Measurements from ENCODE around the gene SEMA3D. TPM values are rescaled to one million over a fixed set of nuclear protein-coding genes. Genes with fewer than 3 reads are reported as not detected.

Gene SEMA3D
- total RNA-seq, 4 donors from 2014 or later, result 0.06 to 3.8 (median 0.14) TPM

DNA sequence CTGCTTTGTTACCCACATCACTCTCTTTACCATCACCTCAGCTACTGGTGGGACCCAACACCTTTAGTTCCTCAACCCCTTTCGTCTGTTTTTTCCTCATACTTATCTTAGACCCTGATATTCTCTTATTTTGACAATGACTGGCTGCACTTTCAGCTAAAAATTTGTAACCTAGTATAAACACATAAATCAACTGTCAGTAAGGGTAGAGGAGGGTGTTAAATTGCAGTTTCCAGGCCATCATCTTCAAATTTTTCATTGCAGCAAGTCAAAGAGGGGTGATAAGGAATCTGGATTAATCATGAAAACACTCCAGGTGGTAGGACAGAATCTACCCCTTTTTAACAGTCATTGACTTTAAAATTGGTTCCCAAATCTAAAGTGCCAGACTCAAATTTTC lies 27.9 kb downstream of the SEMA3D start:
- DNase-seq, result no peak
- no peak for TF ChIP-seq POLR2A (IDR thresholded peaks at IDR 0.05)
- TF ChIP-seq, protein P1, sequence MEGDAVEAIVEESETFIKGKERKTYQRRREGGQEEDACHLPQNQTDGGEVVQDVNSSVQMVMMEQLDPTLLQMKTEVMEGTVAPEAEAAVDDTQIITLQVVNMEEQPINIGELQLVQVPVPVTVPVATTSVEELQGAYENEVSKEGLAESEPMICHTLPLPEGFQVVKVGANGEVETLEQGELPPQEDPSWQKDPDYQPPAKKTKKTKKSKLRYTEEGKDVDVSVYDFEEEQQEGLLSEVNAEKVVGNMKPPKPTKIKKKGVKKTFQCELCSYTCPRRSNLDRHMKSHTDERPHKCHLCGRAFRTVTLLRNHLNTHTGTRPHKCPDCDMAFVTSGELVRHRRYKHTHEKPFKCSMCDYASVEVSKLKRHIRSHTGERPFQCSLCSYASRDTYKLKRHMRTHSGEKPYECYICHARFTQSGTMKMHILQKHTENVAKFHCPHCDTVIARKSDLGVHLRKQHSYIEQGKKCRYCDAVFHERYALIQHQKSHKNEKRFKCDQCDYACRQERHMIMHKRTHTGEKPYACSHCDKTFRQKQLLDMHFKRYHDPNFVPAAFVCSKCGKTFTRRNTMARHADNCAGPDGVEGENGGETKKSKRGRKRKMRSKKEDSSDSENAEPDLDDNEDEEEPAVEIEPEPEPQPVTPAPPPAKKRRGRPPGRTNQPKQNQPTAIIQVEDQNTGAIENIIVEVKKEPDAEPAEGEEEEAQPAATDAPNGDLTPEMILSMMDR (IDR thresholded peaks at IDR 0.05), result no peak
- Histone ChIP-seq H3K27ac (no peak overlapping the region), H3K9me3 (no peaks in the 10 kb centered on the region), H3K27me3 (no peaks in the 10 kb centered on the region), H3K36me3 (no peaks in the 10 kb centered on the region), H3K4me3 (no peak overlapping the region), H3K4me1 (no peaks in the 10 kb centered on the region)
- WGBS, 2 donors, result 67% methylated on average over 1 of the region's 1 CpG
- intact Hi-C loops (cut with DNase I), result no loop called here

DNA sequence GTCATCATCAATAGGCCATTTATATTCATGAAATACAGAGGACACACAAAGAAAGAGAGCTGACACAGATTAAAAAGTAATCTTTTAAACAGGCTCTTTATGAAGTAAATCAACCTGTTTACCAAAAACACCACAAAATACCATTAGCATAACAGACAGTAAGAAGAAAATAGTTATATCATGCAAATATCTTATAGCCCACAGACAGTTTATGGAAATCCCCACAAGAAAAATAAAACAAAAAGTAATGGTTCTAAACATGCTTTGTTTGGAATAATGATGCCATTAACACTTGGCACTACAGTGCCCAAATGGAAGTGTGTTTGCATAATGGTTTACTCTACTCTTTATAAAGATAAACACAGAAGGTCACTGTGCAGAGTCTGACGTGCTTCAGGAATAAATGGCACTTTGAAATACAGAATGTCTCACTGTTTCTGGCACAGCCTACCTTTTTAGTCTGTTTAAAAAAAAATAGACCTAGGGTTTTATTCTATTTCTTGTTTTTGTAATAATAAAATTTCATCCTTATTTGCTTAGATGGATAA lies 30.1 kb downstream of the SEMA3D start:
- H3K27ac ChIP-seq, result no peak overlapping the region
- TF ChIP-seq POLR2A (IDR thresholded peaks at IDR 0.05), result no peak
- TF ChIP-seq, protein P1 (IDR thresholded peaks at IDR 0.05), result no peak
- H3K4me3 ChIP-seq, result no peak overlapping the region
- no peaks in the 10 kb centered on the region for H3K36me3 ChIP-seq
- intact Hi-C loops (cut with DNase I), result no loop called here
- WGBS, 2 donors, result 47 to 59% methylated on average over 1 of the region's 1 CpG
- no peaks in the 10 kb centered on the region for H3K4me1 ChIP-seq
- no peaks in the 10 kb centered on the region for H3K27me3 ChIP-seq
- DNase-seq, result no peak
- H3K9me3 ChIP-seq, result no peaks in the 10 kb centered on the region

DNA sequence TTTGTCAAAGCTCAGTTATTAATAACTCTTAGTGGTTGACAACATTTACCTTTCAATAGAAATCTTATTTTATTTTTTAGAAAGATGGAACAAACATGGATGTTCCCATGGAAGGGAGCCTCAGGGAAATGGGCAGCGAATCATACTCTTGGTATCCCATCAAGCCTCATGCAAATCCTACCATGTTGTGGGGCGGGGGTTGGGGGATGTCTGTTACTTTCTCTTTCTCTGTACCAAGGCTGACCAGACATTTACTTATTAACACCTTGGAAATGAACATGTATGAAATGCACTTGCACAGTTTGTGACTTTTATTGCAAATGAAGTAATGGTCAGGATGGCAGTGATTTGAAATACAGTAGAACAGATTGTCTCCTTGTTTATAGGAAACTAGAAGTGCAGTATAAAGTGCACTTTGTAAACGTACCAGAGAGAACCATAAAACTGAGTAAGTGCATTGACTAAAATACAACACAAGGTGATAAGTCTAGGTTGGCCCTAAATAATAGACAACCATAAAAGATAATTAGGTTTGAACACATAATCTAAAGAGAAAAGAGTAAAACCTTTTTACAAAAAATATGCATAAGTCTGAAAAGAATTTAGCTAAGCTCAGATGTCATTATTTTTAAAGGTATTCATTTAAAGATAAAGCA lies 32.4 kb downstream of the SEMA3D start:
- 52 to 61% methylated on average over 3 of the region's 3 CpGs for WGBS, 2 donors

DNA sequence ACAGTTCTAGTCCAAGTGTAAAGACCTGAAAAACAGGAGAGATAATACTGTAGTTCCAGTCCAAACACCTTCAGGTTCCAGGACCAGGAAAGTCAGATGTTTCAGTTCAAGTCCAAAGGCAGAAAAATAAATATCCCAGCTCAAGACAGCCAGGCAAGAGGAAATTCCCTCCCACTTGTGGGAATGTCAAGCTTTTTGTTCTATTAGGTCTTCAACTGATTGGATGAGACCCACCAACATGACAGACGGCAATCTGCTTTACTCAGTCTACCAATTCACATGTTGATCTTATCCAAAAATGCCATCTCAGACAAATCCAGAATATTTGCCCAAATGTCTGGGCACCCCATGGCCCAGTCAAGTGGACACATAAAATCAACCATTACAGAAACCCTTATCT lies 33.1 kb downstream of the SEMA3D start:
- intact Hi-C loops (cut with DNase I), result no loop called here
- H3K9me3 ChIP-seq, result no peaks in the 10 kb centered on the region
- 67 to 82% methylated on average over 1 of the region's 1 CpG for WGBS, 2 donors
- H3K4me1 ChIP-seq, result no peaks in the 10 kb centered on the region
- TF ChIP-seq, protein P1 (IDR thresholded peaks at IDR 0.05), result no peak
- no peak for TF ChIP-seq POLR2A (IDR thresholded peaks at IDR 0.05)
- no peaks in the 10 kb centered on the region for H3K27me3 ChIP-seq
- H3K27ac ChIP-seq, result no peak overlapping the region
- no peaks in the 10 kb centered on the region for H3K36me3 ChIP-seq
- DNase-seq, result no peak
- H3K4me3 ChIP-seq, result no peak overlapping the region

More for the DNA sequence above, 32.4 kb downstream of the SEMA3D start:
- Histone ChIP-seq H3K36me3 (no peaks in the 10 kb centered on the region), H3K27me3 (no peaks in the 10 kb centered on the region), H3K4me1 (no peaks in the 10 kb centered on the region), H3K4me3 (no peak overlapping the region), H3K27ac (no peak overlapping the region), H3K9me3 (no peaks in the 10 kb centered on the region)
- intact Hi-C loops (cut with DNase I), result no loop called here
- TF ChIP-seq, protein P1 (IDR thresholded peaks at IDR 0.05), result no peak
- TF ChIP-seq POLR2A (IDR thresholded peaks at IDR 0.05), result no peak
- no peak for DNase-seq

DNA sequence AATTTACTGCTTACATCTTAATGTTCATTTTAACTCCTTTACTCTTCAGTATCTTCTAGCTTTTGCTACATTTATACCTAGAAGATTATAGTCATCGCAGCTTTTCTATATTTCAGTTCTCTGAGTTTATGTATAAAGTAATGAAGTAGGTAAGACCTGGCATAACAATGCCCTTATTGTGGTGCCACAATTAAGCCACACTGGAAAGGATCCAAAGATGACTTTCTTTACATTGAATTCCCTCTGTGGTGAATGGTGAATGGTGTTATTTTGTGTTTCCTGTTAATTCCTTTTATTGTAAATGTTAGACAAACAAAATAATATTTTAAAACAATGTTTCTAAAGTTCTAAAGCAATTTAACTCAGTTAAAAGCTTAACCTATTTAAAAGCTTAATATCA lies 36.2 kb downstream of the SEMA3D start:
- Histone ChIP-seq H3K27ac (no peak overlapping the region), H3K36me3 (no peaks in the 10 kb centered on the region), H3K4me1 (no peaks in the 10 kb centered on the region), H3K9me3 (no peaks in the 10 kb centered on the region), H3K4me3 (no peak overlapping the region), H3K27me3 (no peaks in the 10 kb centered on the region)
- no peak for TF ChIP-seq POLR2A (IDR thresholded peaks at IDR 0.05)
- TF ChIP-seq, protein P1 (IDR thresholded peaks at IDR 0.05), result no peak
- no peak for DNase-seq
- WGBS, 2 donors, result 61 to 86% methylated on average over 1 of the region's 1 CpG
- intact Hi-C loops (cut with DNase I), result no loop called here

All from esophagus squamous epithelium (tissue), 5 donors.